Loucy (cell line): ENCODE results near the gene WFDC2.

Source experiments
- EZH2phosphoT487 ChIP-seq: fragments of 200-600 bp; IDR thresholded peaks from 2 replicates; pipeline ENCODE4 v1.6.1; 2018; ENCODE audit warnings: antibody characterized with exemption, mild to moderate bottlenecking, moderate library complexity, borderline replicate concordance
- TF ChIP-seq, protein P1 (sequence below): fragments of 200-600 bp; sonication (generic); conservative IDR thresholded peaks from 2 replicates; pipeline ENCODE4 v1.5.1; 2014; ENCODE audit warnings: mild to moderate bottlenecking, antibody characterized with exemption, low read length

DNA sequence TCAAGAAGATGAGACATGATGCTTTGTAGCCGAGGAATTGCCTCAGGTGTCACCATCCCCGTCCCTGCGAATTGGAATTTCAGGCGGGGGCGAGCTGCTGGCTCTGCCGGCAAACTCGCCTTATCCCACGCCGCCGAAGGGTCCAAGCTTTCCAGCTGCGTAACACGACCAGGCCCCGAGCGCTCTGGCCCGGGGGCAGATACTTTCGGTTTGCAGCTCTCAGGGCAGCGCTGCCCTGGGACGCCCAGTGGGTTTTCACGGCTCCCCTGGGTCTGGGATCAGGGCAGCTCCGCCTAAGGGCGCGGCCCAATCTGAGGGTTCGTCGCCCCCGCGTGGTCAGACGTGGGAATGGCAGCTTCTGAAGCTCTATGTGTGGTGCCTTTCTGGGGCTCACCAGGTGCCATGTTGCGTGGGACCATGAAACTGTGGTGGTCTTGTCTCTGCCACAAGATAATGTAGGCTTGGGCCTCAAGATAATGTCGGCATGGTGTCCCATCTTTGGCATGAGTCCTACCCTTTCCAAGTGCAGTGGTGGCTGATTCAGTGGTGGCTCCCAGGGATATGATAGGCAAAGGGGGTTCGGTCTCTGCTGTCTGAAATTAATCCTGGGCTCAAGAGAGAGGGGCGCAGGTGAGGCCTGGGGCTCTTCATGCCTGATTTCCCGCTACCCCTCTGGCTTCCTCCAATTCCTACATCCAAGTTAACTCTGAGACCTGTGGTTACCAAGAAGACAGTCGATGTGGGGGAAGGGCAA is 32.6 kb upstream of the WFDC2 start:
- TF ChIP-seq, protein P1, sequence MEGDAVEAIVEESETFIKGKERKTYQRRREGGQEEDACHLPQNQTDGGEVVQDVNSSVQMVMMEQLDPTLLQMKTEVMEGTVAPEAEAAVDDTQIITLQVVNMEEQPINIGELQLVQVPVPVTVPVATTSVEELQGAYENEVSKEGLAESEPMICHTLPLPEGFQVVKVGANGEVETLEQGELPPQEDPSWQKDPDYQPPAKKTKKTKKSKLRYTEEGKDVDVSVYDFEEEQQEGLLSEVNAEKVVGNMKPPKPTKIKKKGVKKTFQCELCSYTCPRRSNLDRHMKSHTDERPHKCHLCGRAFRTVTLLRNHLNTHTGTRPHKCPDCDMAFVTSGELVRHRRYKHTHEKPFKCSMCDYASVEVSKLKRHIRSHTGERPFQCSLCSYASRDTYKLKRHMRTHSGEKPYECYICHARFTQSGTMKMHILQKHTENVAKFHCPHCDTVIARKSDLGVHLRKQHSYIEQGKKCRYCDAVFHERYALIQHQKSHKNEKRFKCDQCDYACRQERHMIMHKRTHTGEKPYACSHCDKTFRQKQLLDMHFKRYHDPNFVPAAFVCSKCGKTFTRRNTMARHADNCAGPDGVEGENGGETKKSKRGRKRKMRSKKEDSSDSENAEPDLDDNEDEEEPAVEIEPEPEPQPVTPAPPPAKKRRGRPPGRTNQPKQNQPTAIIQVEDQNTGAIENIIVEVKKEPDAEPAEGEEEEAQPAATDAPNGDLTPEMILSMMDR: peak; percentile 92
- no peak for TF ChIP-seq EZH2phosphoT487
